HepG2 (cell line): ENCODE results near the gene CEBPA. TPM values are rescaled to one million over a fixed set of nuclear protein-coding genes. Genes with fewer than 3 reads are reported as not detected.

Source experiments
- ATAC-seq: fragments of 200-7000 bp; cut with Tn5 transposase; 3 replicates; pipeline ENCODE4 v1.9.1; 2020; ENCODE audit warnings: mild to moderate bottlenecking, moderate library complexity
- BruUV-seq: library from RNA; stranded (reverse); fragments of 400-500 nt; replicated peaks from 2 replicates; lab custom pipeline; 2021; lab: Mats Ljungman, UMichigan
- CTCF ChIA-PET: fragments of 300-600 bp; formaldehyde crosslinking; extraction: SDS; loops from one replicate; lab custom pipeline; 2021; ENCODE audit warnings: low total read pairs, inconsistent platforms, low intra/inter-chr PET ratio; lab: Yijun Ruan, JAX
- POLR2A ChIA-PET: fragments of 350-600 bp; sonication (Branson Sonifier 250); formaldehyde crosslinking; loops from one replicate; lab custom pipeline; 2020; ENCODE audit warnings: antibody characterized with exemption, inconsistent platforms; lab: Yijun Ruan, JAX
- DNase-seq: peaks from one replicate; pipeline ENCODE4 v3.0.0-alpha.2; 2015; ENCODE audit warnings: low spot score
- FAIRE-seq: peaks from 3 replicates; lab custom pipeline; 2011; peaks lifted over from hg19 to GRCh38; lab: Jason Lieb, UNC
- H2AFZ ChIP-seq: one replicate; pipeline ENCODE4 v1.6.1; 2011; ENCODE audit warnings: low read length, inconsistent platforms
- H3K27ac ChIP-seq: fragments of 300-600 bp; 3 replicates; pipeline ENCODE4 v1.8.0; 2011; ENCODE audit warnings: mixed run types, mild to moderate bottlenecking, mixed read lengths, low read length, inconsistent platforms; ENCODE audit not compliant: insufficient read depth; ENCODE audit errors: extremely low read length
- H3K27me3 ChIP-seq, 2 experiments: fragments of 200-600 bp in 1 of 2; 2 replicates in 1 of 2; 3 replicates in 1 of 2; pipeline versions ENCODE4 v1.6.0 to v1.8.0; 2011; ENCODE audit warnings: low read length in 2 of 2, mild to moderate bottlenecking in 2 of 2, moderate library complexity in 2 of 2, inconsistent platforms in 1 of 2; ENCODE audit not compliant: insufficient read depth in 2 of 2, control insufficient read depth in 1 of 2
- H3K36me3 ChIP-seq, 2 experiments: fragments of 200-600 bp in 1 of 2; replicated peaks in 1 of 2; 2 replicates in 1 of 2; 3 replicates in 1 of 2; pipeline versions ENCODE4 v1.5.1 to v1.8.0; 2011; ENCODE audit warnings: low read length in 2 of 2, inconsistent platforms in 1 of 2; ENCODE audit not compliant: insufficient read depth in 2 of 2, control insufficient read depth in 1 of 2
- H3K4me1 ChIP-seq: 2 replicates; pipeline ENCODE4 v1.5.1; 2012; ENCODE audit warnings: low read length, inconsistent platforms; ENCODE audit not compliant: insufficient read depth
- H3K4me2 ChIP-seq: 2 replicates; pipeline ENCODE4 v1.6.0; 2011; ENCODE audit warnings: low read depth, low read length, inconsistent platforms
- H3K4me3 ChIP-seq, 3 experiments: fragments of 200-600 bp in 1 of 3; sonication (generic), shearing (Covaris generic) in 1 of 3; replicated peaks in 1 of 3; 2 replicates each; pipeline ENCODE4 v1.5.1; 2011 to 2016; ENCODE audit warnings: low read length in 3 of 3, inconsistent platforms in 2 of 3, low read depth in 2 of 3, mild to moderate bottlenecking in 2 of 3, control low read depth in 1 of 3, mixed read lengths in 1 of 3; ENCODE audit not compliant: insufficient read depth in 1 of 3
- H3K79me2 ChIP-seq: one replicate; pipeline ENCODE4 v1.6.1; 2011; ENCODE audit warnings: low read length, inconsistent platforms; ENCODE audit not compliant: insufficient read depth
- H3K9ac ChIP-seq: 2 replicates; pipeline ENCODE4 v1.6.0; 2011; ENCODE audit warnings: mild to moderate bottlenecking, low read depth, low read length, inconsistent platforms; ENCODE audit not compliant: insufficient read depth
- H3K9me3 ChIP-seq: 2 replicates; pipeline ENCODE4 v1.5.1; 2012; ENCODE audit warnings: mild to moderate bottlenecking, low read length
- H4K20me1 ChIP-seq: 2 replicates; pipeline ENCODE4 v1.6.0; 2011; ENCODE audit warnings: inconsistent platforms, mild to moderate bottlenecking, low read length, moderate library complexity; ENCODE audit not compliant: insufficient read depth
- CEBPG ChIP-seq: IDR thresholded peaks from 2 replicates; pipeline ENCODE4 v1.6.1; 2016
- ETV6 ChIP-seq: sonication (generic); formaldehyde crosslinking; conservative IDR thresholded peaks from 2 replicates; pipeline ENCODE4 v1.4.0; 2020; ENCODE audit warnings: missing genetic modification reagents
- HDAC2 ChIP-seq: sonication (generic); formaldehyde crosslinking; IDR thresholded peaks from 2 replicates; pipeline ENCODE4 v1.4.0; 2020; ENCODE audit warnings: missing genetic modification reagents
- HNF4A ChIP-seq: sonication (generic); formaldehyde crosslinking; IDR thresholded peaks from 2 replicates; pipeline ENCODE4 v1.4.0; 2020; ENCODE audit warnings: missing genetic modification reagents
- HOXD1 ChIP-seq: sonication (generic); formaldehyde crosslinking; IDR thresholded peaks from 2 replicates; pipeline ENCODE4 v1.5.0; 2020; ENCODE audit warnings: missing genetic modification reagents
- KLF12 ChIP-seq: sonication (generic); formaldehyde crosslinking; IDR thresholded peaks from 2 replicates; pipeline ENCODE4 v1.4.0; 2020; ENCODE audit warnings: missing genetic modification reagents, borderline replicate concordance
- MTA1 ChIP-seq: sonication (generic); formaldehyde crosslinking; IDR thresholded peaks from 2 replicates; pipeline ENCODE4 v1.4.0; 2020; ENCODE audit warnings: missing genetic modification reagents, mild to moderate bottlenecking, borderline replicate concordance
- NFE2L2 ChIP-seq: fragments of 150-350 bp; IDR thresholded peaks from 2 replicates; pipeline ENCODE4 v1.6.1; 2014; ENCODE audit warnings: low read length
- POLR2G ChIP-seq: fragments of 200-400 bp; formaldehyde crosslinking; IDR thresholded peaks from 2 replicates; pipeline ENCODE4 v1.6.1; 2018; ENCODE audit warnings: mild to moderate bottlenecking, low read depth, low read length, moderate library complexity
- SALL2 ChIP-seq: sonication (generic); formaldehyde crosslinking; IDR thresholded peaks from 2 replicates; pipeline ENCODE4 v1.8.1; 2023; ENCODE audit warnings: mild to moderate bottlenecking, missing genetic modification reagents, inconsistent platforms
- TOPORS ChIP-seq: sonication (generic); formaldehyde crosslinking; IDR thresholded peaks from 2 replicates; pipeline ENCODE4 v1.8.0; 2023; ENCODE audit warnings: mild to moderate bottlenecking, missing genetic modification reagents
- YEATS4 ChIP-seq: sonication (generic); formaldehyde crosslinking; IDR thresholded peaks from 2 replicates; pipeline ENCODE4 v1.4.0; 2020; ENCODE audit warnings: missing genetic modification reagents, borderline replicate concordance
- ZNF563 ChIP-seq: sonication (generic); formaldehyde crosslinking; IDR thresholded peaks from 2 replicates; pipeline ENCODE4 v1.8.0; 2022; ENCODE audit warnings: mild to moderate bottlenecking, moderate library complexity, missing genetic modification reagents
- WGBS: methylation state at CpG from one replicate; pipeline ENCODE4 v1.1.6; 2017; ENCODE audit warnings: low lambda C conversion rate; 5-methylcytosine and 5-hydroxymethylcytosine counted together
- in situ Hi-C: cut with HindIII; loops from 2 replicates; pipeline ENCODE4 v1.10.0; 2017; ENCODE audit warnings: low pct_unique_long_range_greater_than_20kb; ENCODE audit not compliant: extremely low pct_ligation_motif_present
- intact Hi-C: fragments of 100-400 bp; cut with micrococcal nuclease; formaldehyde crosslinking; loops from one replicate; pipeline ENCODE4 v1.10.0; 2022; ENCODE audit not compliant: unreplicated experiment
- polyA plus RNA-seq, 8 experiments: library from polyadenylated mRNA; depleted of rRNA in 3 of 8; stranded (reverse) in 7 of 8; unstranded in 1 of 8; fragments of >200 nt; fragmentation: Illumina TruSeq in 4 of 8; extraction: Trizol in 4 of 8; gene quantifications; 2 replicates each; pipeline versions ENCODE4 v1.2.1 to v1.2.3, GENCODE V29; 2011 to 2016; ENCODE audit warnings: low read depth in 4 of 8, missing spikeins in 1 of 8, mixed read lengths in 1 of 8; ENCODE audit not compliant: insufficient read depth in 1 of 8
- total RNA-seq, 5 experiments: library from RNA; depleted of rRNA; stranded (reverse); fragments of >200 nt; fragmentation: Illumina TruSeq; extraction: Trizol; gene quantifications; 2 replicates each; pipeline ENCODE4 v1.2.3, GENCODE V29; 2016; ENCODE audit warnings: low read depth in 1 of 5
- TF ChIP-seq, protein P1 (sequence below): sonication (generic); formaldehyde crosslinking; IDR thresholded peaks from 2 replicates; pipeline ENCODE4 v1.4.0; 2020; ENCODE audit warnings: missing genetic modification reagents, low read depth, mild to moderate bottlenecking, borderline replicate concordance

Gene CEBPA
- total and polyA plus RNA-seq, 2 of the 13 experiments (the other 11 are each of a cell fraction or from before 2014, with no cell fraction given) = 24.8 to 103 TPM

- TF ChIP-seq SALL2 = no peak
- TF ChIP-seq NFE2L2 = peak; percentile 66; the same call in 1 of the 2 replicates
- no peak for TF ChIP-seq CEBPG (CRISPR knock-in tag)
Observed at GRCh38 chr19:33280351-33280921, 21.9 kb downstream of the CEBPA start (continued).

GRCh38 chr19:33279430-33280350, 22.6 kb downstream of the CEBPA start:
- in situ Hi-C loops = no loop called here
- ChIA-PET CTCF (no interaction called here), POLR2A (interaction anchor here (1.0 to 9.0 kb wide), 11 partner anchors 7 to 122 kb away, joined by 3 to 380 read pairs (median 5); partner anchors contain the start of gene CEBPA)
- no peaks in the 10 kb centered on the region for H3K27me3 ChIP-seq
- no peaks in the 10 kb centered on the region for H3K79me2 ChIP-seq
- no peaks in the 10 kb centered on the region for H4K20me1 ChIP-seq
- H3K4me1 ChIP-seq = peaks cover 78% of the 10 kb centered on the region
- no TSS peak for BruUV-seq
- FAIRE-seq (peak; percentile 82), DNase-seq (peak; percentile 74), ATAC-seq (peak; percentile 47)
- WGBS = 43% methylated on average over 6 of the region's 17 CpGs
- peak overlapping the region; percentile 94 for H3K27ac ChIP-seq
- H3K4me3 ChIP-seq = no peak overlapping the region; a peak in 1 of 6 replicates
- intact Hi-C loops = loop anchor here (1.0 to 2.0 kb wide), 2 partner anchors 13 to 31 kb away; no protein-coding TSS in a partner anchor
- no peak overlapping the region for H2AFZ ChIP-seq
- no peaks in the 10 kb centered on the region for H3K9me3 ChIP-seq
- peak overlapping the region; percentile 50 for H3K4me2 ChIP-seq
- peak overlapping the region; percentile 72 for H3K9ac ChIP-seq
- no peaks in the 10 kb centered on the region for H3K36me3 ChIP-seq
- TF ChIP-seq TOPORS (CRISPR knock-in tag) (0 out of 2 replicates have a peak, but pooled peaks have one; percentile 31), ZNF563 (CRISPR knock-in tag) (0 out of 2 replicates have a peak, but pooled peaks have one; percentile 14), ETV6 (no peak), YEATS4 (peak; percentile 42; the same call in 1 of the 2 replicates), POLR2G (peak; percentile 65), HOXD1 (CRISPR knock-in tag) (0 out of 2 replicates have a peak, but pooled peaks have one; percentile 14), HDAC2 (peak; percentile 56), HNF4A (CRISPR knock-in tag) (peak; percentile 70; the same call in 1 of the 2 replicates), KLF12 (CRISPR knock-in tag) (0 out of 2 replicates have a peak, but pooled peaks have one; percentile 50), MTA1 (CRISPR knock-in tag) (peak; percentile 89)
- TF ChIP-seq, protein P1, sequence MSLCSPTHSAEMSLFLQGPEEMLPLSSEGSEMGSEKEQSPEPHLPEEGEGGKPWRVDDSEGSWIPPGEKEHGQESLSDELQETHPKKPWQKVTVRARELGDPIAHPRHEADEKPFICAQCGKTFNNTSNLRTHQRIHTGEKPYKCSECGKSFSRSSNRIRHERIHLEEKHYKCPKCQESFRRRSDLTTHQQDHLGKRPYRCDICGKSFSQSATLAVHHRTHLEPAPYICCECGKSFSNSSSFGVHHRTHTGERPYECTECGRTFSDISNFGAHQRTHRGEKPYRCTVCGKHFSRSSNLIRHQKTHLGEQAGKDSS (CRISPR knock-in tag) = peak; percentile 34; the same call in 1 of the 2 replicates
